HG03045 (cell line): ENCODE measurements around the gene MYLK.
"Not testable (repeated sequence)": the region's sequence is repeated elsewhere in the genome, so short reads cannot be mapped to it uniquely, and the experiment has no call there.

Experiments
- ATAC-seq: cut with Tn5 transposase; IDR thresholded peaks from one replicate; pipeline ENCODE4 v1.9.1; 2021; ENCODE audit warnings: mild to moderate bottlenecking, moderate library complexity; ENCODE audit not compliant: unreplicated experiment

Gene MYLK

GRCh38 chr3:123728014-123728413 lies 156.1 kb downstream of the MYLK start:
- ATAC-seq, result no peak

DNA sequence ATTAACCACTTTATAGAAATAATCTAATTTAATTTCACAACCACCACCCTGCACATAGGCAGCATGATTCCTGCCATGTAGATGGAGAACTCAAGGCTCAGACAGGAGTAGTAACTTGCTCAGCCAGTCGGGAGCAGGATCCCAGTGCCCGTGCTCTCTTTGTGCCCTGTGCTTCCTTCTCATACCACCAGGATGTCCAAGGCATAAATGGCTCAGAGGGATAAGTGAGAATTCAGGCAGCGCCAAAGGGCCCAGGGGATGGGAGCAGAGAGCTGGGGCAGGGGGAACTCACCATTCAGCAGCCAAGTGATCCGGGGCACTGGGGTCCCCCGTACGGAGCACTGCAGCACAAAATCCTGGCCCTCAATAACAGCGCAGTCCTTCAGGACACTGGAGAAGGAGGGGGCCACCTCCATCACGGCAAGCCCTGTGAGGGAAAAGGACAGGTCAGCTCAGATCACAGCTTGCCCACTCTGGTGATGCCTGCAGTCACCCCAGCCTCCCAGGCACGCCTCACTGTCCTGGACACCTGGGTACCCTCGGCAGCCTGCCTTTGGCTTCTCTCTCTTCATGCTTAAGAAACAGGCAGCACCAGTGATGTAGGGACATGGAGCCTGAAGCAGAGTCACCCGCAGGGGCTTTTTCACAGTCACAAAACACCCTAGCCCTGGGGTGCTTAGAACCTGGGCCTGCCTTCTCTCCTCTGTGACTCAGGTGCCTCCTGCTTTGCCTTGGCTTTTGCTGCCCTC lies 158.3 kb downstream of the MYLK start:
- no peak for ATAC-seq

DNA sequence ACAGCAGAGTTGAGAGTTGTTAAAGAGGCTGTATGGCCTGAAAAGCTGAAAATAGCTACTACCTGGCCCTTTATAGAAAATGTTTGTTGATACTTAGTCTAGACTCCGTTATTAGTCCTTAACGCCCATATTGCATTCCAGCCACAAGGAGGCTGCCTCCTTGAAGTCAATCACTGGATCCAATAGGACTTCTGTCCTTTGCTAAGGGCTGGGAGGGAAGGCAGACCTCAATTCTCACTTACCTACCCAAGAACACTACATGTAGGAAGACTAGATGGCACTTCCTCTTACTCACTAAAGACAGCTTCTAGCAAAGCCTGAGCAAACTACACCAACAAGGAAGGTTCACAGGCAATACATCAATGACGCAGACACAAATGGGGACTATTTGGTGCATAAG lies 159.8 kb downstream of the MYLK start:
- ATAC-seq, result no peak

GRCh38 chr3:123723522-123724168 lies 160.5 kb downstream of the MYLK start:
- ATAC-seq, result no peak

- no peak for ATAC-seq
Observed at GRCh38 chr3:123723070-123723469, 161.1 kb downstream of the MYLK start.

GRCh38 chr3:123722456-123722855 lies 161.7 kb downstream of the MYLK start:
- no peak for ATAC-seq

- no peak for ATAC-seq
Observed at GRCh38 chr3:123722021-123722420, 162.1 kb downstream of the MYLK start.

DNA sequence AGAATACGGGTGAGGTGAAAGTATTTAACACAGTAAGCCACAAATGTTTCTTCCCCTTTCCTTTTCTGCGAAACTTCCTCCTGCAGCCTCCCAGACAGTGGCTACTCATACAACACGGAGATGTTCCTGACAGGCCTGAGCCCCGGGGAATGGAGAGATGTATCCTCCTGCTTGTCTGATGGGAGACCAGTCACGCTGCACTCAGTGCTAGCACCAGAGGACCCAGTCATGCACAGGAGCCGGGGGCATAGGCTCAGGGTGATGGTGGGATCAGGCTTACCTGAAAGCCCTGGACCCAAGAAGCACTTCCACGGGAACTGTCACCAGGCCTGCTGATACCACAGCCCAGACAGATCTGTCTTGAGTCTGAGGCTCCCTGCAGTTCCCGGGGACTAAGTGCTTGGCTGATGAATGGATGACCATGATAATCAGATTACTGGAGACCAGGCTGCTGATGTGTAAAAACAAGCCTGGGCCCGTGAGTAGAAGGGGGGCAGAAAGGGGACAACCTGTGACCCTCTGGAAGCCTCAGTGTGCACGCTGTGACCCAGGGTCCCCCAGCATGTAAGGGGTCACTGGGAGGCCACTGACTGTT lies 162.9 kb downstream of the MYLK start:
- ATAC-seq, result not testable (repeated sequence)

DNA sequence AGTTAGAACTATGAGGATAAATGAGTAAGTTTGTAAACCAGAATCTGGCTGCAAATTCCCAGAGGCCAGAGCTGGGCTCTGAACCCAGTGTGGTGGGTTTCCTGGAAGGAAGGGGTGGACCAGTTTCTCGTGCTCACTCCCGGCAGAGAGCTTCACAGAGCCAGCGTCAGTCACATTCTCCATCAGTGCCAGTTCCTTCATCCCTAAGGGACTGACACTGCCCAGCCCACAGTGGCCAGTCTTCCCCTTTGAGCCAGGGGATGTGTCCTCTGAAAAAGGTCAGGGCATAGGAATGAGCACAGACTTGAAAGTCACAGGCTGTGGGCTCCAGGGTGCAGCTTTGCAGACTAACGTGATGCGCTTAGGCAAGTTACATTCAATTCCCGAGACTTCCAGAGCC lies 163.5 kb downstream of the MYLK start:
- ATAC-seq, result no peak

- no peak for ATAC-seq
Observed at GRCh38 chr3:123719862-123720453, 164.2 kb downstream of the MYLK start.

DNA sequence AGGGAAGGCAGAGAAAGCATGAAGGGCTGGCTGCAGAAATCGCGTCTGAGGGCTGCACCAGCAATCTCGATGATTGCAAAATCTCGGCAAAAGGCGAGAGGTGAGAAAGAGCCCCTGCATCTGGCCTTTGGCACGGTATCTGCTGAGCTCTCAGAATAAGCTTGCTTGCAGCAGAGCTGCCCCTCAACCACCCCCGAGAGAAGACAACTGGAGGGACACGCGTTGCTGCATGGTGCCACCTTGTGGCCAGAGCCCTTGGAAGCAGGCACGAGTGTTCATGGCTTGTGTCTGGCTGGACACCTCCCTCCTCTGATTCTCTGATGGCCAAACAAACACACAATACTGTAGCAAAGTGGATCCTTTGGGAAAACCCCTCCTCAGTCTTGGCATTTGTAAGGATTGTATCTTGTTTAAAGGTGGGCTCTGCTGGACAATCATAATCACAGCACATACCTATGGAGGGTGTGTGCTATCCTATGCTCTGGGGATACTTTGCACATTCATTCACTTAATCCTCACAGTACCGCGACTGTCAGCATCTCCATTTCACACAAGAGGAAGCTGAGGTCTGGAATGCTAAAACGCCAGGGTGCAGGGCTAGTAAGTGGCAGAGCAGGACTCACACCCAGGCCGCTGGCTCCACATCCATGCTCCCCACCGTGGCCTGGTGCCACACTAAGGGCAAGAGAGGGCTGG lies 164.9 kb downstream of the MYLK start:
- not testable (repeated sequence) for ATAC-seq

- no peak for ATAC-seq
Observed at GRCh38 chr3:123718108-123718507, 166.0 kb downstream of the MYLK start.

- ATAC-seq, result not testable (repeated sequence)
Observed at GRCh38 chr3:123717451-123717850, 166.7 kb downstream of the MYLK start.

DNA sequence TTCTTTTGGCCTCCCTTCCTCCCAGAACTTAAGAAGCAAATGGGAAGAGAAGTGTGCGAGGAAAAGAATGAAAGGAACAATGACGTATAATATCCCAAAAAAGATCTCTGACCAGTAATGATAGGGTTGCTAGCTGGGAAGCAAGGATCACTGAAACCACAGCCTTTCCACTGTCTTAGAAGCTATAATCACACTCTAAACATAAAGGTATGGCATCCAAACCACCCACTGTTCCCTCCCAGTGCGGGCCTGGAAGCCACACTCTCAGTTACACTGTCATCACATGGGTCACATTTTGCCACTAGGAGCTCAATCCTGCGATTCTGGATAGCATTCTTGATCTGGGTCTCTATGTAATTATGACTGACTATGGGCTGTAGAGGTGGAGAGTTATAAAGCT lies 167.7 kb downstream of the MYLK start:
- no peak for ATAC-seq

DNA sequence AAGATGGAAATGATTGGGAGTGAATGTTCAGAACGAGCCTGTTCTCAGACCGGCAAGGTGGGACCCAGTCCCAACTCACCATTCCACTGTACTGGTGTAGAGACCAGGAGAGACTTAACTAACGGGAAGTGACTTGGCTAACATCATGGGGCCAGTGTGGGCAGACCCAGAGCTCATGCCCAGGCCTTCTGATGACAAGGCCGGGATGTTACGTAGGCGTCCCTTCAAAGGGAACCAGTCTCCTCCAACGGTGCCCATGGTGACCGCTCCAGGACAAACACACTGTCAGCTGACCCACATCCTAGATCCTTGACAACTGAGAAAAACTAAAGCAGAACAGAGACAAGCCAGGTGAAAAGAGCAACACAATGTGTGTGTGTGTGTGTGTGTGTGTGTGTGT lies 170.9 kb downstream of the MYLK start:
- no peak for ATAC-seq

DNA sequence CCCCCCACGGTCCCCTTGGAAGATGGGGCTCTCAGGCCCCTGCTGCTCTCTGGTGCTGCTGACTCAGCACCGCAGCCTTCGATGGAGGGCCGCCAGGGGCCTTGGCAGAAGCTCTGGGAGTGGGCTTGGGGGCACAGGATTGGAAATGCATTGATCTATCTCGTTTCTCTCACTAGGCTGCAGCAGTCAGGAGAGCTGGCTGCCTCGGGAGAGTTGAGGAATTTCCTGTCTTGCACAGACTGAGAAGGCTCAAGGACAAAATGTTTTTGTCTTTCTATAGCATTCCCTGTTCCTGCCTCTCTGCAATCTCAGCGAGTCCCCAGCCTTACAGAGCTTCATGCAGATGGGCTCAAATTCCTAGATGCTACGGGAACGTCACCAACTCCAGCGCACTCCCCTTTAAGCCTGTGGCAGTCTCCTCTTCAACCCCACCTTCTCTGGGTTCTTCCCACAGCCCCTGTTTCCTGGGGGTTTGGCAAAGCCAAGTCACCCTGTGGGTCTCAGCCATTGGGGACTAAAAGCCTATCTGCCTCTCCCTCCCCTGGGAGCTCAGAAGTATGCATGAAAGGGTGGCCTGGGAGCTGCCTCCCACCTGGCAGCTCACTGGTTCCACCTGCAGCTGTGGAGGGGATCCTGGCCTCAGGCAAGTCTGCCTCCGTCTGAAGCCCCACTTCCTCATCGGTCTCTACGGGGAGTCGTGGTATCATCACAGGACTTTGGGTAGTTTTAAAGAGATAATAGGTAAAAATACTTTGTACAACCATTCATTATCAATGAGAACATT lies 171.9 kb downstream of the MYLK start:
- no peak for ATAC-seq

GRCh38 chr3:123711356-123711755 lies 172.8 kb downstream of the MYLK start:
- ATAC-seq, result no peak

- no peak for ATAC-seq
Observed at GRCh38 chr3:123708531-123708930, 175.6 kb downstream of the MYLK start.

DNA sequence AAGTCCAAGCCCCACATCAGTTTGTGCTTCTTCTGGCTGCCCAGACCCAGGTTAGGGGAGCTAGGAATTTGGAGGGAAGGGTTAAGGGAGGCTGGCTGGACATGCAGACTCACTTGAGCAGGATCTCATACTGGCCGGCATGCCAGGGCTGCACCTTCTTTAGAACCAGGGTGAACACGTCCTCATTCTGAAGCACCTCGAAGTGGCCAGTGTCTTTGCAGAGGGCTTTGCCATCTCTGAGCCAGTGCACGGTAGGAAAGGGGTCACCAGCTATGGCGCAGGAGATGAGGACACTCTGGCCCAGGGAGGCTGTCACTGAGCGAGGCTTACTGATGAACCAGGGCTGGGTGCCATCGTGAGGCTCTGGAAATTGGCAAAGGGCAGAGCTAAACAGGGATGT lies 176.5 kb downstream of the MYLK start:
- ATAC-seq, result not testable (repeated sequence)

DNA sequence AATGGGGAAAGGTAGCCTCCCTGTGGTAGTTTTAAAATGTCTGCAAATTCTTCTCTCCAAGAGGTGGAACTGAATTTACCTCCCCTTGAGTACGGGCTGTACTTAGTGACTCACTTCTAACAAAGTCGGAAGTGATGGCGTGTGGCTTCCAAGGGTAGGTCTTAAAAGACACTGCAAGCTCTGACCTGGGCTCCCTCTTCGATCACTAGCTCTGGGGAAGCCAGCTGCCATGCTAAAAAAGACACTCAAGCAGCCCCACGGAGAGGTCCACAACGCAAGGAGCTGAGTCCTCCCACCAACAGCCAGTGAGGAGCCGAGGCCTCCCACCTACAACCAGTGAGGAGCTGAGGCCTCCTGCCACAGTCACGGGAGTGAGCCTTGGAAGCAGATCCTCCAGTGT lies 177.3 kb downstream of the MYLK start:
- ATAC-seq, result no peak
